Activated CD8-positive, alpha-beta memory T cell treated with anti-CD3 and anti-CD28 coated beads for 36 hours (primary cell): Measurements from ENCODE around the gene TRIM6. TPM values are rescaled to one million over a fixed set of nuclear protein-coding genes. Genes with fewer than 3 reads are reported as not detected.
"Not testable (repeated sequence)": the region's sequence is repeated elsewhere in the genome, so short reads cannot be mapped to it uniquely, and the experiment has no call there.

Source experiments
- CTCF ChIA-PET: fragments of 350-600 bp; sonication (Branson Sonifier 250); formaldehyde crosslinking; loops from one replicate; lab custom pipeline; 2021; ENCODE audit warnings: antibody characterized with exemption; lab: Charles Lee
- POLR2A ChIA-PET: fragments of 350-600 bp; sonication (Branson Sonifier 250); formaldehyde crosslinking; loops from one replicate; lab custom pipeline; 2021; ENCODE audit warnings: antibody characterized with exemption; lab: Charles Lee
- total RNA-seq, 2 experiments: library from RNA; stranded (reverse); gene quantifications; one replicate each; pipeline ENCODE4 v1.2.3, GENCODE V29; 2021

Gene TRIM6, protein sequence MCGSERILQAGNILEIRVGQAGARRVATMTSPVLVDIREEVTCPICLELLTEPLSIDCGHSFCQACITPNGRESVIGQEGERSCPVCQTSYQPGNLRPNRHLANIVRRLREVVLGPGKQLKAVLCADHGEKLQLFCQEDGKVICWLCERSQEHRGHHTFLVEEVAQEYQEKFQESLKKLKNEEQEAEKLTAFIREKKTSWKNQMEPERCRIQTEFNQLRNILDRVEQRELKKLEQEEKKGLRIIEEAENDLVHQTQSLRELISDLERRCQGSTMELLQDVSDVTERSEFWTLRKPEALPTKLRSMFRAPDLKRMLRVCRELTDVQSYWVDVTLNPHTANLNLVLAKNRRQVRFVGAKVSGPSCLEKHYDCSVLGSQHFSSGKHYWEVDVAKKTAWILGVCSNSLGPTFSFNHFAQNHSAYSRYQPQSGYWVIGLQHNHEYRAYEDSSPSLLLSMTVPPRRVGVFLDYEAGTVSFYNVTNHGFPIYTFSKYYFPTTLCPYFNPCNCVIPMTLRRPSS
- total RNA-seq, result under 1 TPM; 0.23 to 0.44 TPM

DNA sequence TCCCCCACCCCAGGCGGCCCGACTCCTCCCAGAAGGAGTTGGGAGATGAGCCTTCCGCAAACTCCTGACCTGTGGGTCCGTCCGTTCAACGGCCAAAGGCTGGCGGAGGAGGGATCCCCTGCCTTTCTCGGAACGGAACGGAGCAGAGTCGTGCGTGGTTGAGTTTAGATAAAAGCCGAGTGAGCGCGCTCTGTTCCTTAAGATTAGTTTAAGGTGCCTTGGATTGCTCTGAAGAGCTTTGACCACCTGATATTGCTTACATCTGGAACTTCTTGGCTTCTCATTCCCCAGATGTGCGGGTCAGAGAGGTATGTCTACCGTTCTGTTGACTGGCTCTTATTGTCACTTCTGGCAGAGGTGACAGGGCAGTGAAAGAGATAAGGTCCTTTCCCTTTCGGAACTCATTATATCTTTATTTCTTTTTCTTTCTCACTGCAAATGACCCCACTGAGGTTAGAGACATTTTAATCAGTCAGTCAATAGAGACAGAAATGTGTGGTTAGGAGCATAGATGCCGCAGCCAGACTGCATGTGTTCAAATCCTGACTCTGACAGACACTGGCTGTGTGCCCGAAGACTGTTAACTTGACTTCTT is at the start of gene TRIM6:
TSS of gene TRIM6 (plus strand) at position 31 of the 595 bp plus-strand sequence. CDS start at position 292, 261 bp downstream.
- ChIA-PET CTCF (no interaction called here), POLR2A (no interaction called here)

DNA sequence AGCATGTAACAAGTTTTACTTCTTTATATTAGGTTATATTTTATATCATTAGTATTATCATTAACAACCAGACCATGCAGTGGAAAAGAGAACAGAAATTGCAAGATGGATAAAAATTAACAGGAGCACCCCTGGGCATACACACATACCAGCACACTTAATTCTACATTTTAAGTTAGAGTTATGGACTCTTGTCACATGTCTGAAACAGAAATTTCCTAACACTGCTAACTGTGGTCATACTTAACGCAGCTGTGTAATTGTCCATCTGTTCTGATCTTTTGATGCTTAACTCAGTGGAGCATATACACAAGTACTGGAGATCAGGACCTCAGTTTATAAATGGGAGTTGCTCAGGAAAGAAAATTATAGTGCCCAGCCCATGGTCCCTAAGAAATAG is 48.5 kb upstream of the TRIM6 start:
- POLR2A ChIA-PET, result no interaction called here
- CTCF ChIA-PET, result interaction anchor here (0.6 kb wide), 1 partner anchor 551 kb away, joined by 3 read pairs; no protein-coding TSS in a partner anchor

DNA sequence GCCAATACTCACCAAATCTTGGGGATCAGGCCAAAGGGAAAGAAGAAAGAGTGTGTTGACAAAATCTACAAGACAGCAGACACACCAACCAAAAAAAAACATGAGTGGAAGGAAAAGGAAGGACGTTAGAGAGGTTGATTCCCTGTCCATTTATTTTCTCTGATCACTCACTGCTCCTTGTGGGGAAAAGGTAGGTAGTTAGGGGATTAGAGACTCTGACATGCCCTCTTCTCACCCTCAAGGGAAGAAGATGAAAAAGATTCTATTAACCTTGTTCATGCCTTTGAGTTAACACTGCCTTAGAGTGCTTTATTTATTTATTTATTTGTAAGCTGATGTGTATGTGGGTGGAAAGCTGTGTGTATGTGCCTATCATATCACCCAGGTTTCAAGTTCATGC is 48.0 kb upstream of the TRIM6 start, which contains the start of gene OR52H1:
TSS of gene OR52H1 (minus strand) at position 101 of the 400 bp plus-strand sequence. CDS start 3,035 bp downstream, outside the sequence.
- ChIA-PET CTCF (interaction anchor here (0.6 kb wide), 1 partner anchor 552 kb away, joined by 3 read pairs; no protein-coding TSS in a partner anchor), POLR2A (no interaction called here)

DNA sequence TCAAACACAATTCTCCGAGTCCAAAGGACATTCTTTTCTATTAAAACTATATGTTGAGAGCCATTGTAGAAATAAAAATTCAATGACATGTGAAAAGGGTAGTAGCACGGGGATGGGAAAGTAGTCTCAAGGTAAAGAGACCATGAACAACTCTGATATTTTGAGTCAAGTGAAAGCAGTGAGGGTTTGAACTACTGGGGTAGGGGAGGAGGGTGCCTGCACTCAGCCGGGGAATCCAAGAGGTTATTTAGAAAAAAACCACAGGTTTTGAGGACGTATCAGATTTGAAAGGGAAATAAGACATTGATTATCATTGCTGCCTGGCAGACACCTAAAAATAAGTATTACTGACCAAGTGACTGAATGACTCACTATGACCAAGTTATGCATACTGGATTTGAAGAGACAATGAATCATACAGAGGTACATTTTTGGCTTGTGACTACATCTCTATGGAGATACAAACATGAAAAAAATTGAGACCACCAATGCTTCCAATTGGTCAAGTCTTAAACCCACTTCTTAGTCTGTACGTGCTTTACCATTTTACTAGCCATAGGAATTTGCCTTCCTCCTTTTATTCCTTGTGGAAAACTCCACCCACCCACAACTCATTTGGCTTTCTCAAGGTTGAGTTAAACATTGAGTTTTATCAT is 45.9 kb upstream of the TRIM6 start:
- ChIA-PET POLR2A (no interaction called here), CTCF (no interaction called here)

DNA sequence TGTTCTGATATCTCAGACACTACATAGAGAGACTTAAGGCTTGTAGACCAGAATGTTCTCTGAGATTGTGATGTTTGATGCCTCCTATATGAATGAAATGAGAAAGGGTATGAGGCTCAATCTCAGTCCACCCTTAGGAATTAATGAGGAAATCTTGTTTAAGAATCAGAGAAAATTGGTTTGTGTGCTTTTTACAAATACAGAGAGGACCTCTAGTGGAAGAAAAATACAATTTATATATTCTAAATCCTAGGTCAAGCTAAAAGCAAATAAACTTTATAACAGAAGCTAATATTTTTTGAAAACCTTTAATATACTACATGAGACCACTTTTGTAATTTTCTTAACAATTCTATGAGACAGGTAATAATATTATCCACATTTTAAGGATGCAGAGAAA is 43.1 kb upstream of the TRIM6 start:
- CTCF ChIA-PET, result no interaction called here
- POLR2A ChIA-PET, result no interaction called here

DNA sequence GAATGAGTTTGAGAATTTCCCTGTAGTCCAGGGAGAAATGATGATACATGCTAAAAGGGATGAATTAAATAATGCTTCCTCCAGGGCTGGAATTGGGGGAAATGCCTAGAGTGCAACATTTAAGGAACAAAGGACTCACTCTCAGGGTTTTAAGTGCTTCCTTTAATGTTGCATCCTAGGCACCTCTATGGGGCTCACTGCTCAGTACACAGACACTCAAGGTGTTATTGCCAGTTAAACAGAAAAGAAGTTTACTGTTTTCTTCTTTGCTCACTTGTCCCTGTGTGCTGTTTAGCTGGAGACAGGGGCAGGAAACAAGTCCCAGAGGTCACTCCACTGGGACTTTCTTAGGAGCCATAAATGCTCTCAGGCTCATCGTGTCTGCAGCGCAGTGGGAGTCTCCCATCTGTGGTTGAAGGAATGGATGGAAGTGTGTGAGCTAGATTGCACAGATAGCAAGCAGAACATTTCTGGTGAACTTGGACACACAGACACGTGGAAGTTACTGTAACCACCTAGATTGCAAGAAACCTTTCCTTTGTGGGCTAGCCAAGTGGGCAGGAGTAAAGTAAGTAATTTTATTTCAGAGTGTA is 39.7 kb upstream of the TRIM6 start:
- POLR2A ChIA-PET, result no interaction called here
- CTCF ChIA-PET, result no interaction called here

DNA sequence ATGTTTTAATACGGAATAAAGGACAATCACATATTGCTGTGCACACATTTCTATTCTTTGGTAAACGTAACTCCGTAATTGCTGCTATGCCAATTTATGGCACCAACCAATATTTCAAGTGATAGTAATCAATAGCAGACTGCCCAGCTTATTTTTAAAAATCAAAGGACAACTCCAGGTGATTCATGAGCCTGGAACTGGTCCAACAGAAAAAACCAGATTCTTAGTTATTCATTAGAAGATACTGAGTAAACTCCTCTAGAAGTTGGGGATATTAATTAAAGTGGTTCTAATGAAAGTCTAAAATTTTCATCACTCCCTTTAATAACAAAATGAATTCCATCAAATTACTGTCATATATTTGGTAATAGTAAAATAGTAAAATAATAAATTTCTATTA is 38.7 kb upstream of the TRIM6 start:
- ChIA-PET POLR2A (no interaction called here), CTCF (no interaction called here)

DNA sequence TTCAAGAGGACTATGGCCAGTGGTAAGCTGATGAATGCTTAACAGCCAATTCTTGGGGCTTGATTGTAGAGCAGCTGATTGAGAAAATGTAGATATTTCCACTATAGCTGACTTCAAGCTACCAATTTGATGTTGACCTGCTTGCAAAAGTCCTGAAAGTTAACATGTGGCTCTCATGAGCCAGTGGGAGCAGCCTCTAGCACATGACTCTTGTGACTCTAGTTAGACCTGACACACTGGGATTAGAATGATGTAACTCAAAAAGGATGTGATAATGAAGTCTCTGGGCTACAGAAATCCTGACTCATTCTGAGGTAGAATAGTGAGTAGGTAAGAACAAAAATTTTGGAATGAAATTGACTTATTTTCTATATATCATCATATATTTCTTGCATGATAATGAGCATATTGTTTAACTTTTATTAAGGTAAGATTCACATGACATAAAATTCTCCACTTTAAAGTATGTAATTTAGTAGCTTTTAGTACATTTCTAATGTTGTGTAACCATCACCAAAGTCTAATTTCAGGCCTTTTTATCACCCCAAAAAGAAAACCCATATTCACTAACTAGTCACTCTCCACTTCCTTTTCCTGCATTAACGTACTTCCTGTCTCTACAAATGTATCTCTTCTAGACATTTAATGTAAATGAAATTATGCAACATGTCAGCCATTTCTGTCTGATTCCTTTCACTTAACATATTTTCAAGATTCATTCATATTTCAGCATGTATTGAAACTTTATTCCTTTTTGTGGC is 32.0 kb upstream of the TRIM6 start:
- ChIA-PET CTCF (no interaction called here), POLR2A (no interaction called here)

DNA sequence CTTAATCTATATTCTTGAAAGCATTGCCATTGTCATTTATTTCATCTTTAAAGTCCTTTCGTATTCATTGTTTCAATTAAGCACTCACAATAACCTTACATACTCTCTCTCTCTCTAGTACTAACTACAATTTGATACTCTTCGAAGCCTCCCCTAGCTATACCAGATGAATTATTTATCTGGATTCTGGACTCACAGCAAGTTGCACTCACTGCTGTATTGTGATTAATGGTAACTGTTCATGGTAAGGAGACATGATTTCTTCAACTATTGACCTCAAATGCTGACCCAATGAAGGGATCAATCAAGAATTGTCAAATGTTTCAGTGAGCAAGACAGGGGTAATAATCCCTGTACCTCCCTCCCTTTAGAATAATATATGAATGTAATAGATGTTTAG is 21.8 kb upstream of the TRIM6 start:
- POLR2A ChIA-PET, result no interaction called here
- CTCF ChIA-PET, result no interaction called here

DNA sequence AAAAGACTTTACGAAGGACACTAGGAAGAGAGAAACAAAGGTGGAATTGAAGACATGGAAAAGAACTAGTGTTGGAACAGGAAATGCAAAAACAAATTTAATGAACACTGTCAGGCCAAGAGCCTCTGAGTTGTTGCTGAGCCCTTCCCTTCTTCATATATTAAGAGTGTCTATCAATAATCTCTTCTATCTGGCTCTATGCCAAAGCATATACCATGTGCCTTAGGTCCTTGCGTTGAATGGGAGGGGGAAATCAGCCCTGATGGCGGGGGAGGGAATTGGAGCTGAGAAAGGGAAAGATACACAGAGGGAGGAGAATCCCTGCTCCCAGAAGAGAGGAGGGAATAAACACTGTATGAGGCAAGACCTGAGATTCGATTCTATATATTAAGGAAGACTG is 21.3 kb upstream of the TRIM6 start:
- ChIA-PET CTCF (no interaction called here), POLR2A (no interaction called here)

DNA sequence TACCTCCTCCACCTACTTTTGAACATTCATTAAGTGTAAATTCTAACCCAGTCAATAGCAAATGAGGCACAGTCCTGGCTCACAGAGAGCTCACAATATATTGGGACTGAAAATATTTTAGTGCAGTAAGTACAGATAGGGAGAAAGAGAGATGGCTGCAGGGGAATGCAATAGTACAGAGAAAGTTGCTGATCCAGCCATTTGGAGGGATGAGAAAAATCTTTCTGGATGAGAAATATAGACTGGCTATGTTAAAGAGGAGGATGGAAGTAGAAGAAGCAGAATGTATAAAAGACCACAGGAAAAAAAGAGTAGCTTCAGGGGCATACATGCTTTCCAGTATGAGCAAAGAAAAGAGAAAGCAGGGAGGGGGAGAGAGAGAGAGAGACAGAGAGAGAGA is 19.3 kb upstream of the TRIM6 start:
- CTCF ChIA-PET, result no interaction called here
- POLR2A ChIA-PET, result no interaction called here

DNA sequence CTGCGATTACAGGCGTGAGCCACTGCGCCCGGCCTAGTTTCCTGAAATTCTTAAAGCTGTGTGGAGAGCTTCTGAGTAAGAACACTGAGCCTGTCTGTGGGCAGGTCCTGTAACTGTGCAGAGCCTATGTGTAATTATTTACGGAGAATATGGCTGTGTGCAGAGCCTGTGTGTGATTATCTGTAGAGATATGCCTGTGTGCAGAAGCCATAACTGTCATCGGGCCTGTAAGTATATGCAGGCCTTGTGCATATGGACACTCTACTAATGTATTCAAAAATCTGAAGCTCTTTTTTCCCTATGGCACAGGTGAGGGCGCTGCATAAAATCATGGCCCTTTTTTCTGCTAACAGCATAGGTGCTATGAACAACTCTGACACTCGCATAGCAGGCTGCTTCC is 15.9 kb upstream of the TRIM6 start, which contains the start of gene OR52B6:
TSS of gene OR52B6 (plus strand) at position 301 of the 400 bp plus-strand sequence. CDS start at position 301, 0 bp downstream.
- CTCF ChIA-PET, result no interaction called here

DNA sequence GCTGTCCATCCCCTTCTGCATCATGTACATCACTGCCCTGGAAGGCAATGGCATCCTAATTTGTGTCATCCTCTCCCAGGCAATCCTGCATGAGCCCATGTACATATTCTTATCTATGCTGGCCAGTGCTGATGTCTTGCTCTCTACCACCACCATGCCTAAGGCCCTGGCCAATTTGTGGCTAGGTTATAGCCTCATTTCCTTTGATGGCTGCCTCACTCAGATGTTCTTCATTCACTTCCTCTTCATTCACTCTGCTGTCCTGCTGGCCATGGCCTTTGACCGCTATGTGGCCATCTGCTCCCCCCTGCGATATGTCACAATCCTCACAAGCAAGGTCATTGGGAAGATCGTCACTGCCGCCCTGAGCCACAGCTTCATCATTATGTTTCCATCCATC is 15.4 kb upstream of the TRIM6 start:
- ChIA-PET CTCF (no interaction called here), POLR2A (no interaction called here)

More for the DNA sequence above, 15.9 kb upstream of the TRIM6 start, which contains the start of gene OR52B6:
- POLR2A ChIA-PET, result no interaction called here

DNA sequence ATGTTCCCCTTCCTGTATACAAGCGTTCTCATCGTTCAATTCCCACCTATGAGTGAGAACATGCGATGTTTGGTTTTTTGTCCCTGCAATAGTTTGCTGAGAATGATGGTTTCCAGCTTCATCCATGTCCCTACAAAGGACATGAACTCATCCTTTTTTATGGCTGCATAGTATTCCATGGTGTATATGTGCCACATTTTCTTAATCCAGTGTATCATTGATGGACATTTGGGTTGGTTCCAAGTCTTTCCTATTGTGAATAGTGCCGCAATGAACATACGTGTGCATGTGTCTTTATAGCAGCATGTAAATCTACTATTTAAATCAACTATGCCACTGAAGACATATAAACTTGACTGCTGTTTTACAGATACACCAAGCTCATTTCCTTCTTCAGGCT is 12.0 kb upstream of the TRIM6 start:
- POLR2A ChIA-PET, result not testable (repeated sequence)
- CTCF ChIA-PET, result interaction anchor here (0.6 kb wide), 1 partner anchor 811 kb away, joined by 4 read pairs; no protein-coding TSS in a partner anchor

DNA sequence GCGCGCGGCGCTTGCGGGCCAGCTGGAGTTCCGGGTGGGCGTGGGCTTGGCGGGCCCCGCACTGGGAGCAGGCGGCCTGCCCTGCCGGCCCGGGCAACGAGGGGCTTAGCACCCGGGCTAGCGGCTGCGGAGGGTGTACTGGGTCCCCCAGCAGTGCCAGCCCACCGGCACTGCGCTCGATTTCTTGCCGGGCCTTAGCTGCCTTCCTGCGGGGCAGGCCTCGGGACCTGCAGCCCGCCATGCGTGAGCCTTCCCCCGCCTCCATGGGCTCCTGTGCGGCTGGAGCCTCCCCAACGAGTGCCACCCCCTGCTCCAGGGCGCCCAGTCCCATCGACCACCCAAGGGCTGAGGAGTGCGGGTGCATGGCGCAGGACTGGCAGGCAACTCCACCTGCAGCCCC is 6.5 kb upstream of the TRIM6 start:
- CTCF ChIA-PET, POLR2A ChIA-PET: not testable (repeated sequence)

DNA sequence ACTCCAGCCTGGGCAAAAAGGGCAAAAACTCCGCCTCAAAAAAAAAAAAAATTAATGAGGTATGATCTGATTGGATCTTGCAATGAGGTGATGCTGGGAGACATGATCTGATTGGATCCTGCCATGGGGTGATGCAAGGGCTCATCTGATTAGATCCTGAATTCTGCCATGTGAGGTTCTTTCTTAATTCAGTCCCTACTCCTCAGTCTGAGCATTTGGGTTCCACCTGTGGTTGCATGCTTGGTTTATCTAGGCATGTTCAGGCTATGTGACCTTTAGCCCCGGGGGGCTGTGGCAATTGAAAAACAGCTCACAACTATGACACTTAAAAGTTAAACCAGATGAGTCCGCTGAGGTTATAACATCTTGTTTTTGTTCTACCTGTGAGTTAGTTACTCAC is 4.8 kb upstream of the TRIM6 start:
- CTCF ChIA-PET, result interaction anchor here (1.5 kb wide), 1 partner anchor 8 kb away, joined by 3 read pairs; no protein-coding TSS in a partner anchor
- POLR2A ChIA-PET, result interaction anchor here (0.7 kb wide), 1 partner anchor 12 kb away, joined by 3 read pairs; no protein-coding TSS in a partner anchor

DNA sequence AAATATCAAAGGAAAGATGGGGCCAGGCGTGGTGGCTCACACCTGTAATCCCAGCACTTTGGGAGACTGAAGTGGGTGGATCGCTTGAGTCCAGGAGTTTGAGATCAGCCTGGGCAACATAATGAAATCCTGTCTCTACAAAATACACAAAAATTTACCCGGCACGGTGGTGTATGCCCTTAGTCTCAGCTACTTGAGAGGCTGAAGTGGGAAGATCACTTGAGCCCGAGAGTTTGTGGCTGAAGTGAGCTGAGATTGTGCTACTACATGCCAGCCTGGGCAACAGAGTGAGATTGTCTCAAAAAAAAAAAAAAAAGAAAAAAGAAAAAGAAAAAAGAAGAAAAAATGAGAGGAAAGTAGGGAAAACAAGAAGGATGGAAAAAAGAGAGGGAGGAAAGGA is 3.8 kb upstream of the TRIM6 start:
- ChIA-PET CTCF (interaction anchor here (1.5 kb wide), 1 partner anchor 9 kb away, joined by 3 read pairs; no protein-coding TSS in a partner anchor), POLR2A (no interaction called here)

DNA sequence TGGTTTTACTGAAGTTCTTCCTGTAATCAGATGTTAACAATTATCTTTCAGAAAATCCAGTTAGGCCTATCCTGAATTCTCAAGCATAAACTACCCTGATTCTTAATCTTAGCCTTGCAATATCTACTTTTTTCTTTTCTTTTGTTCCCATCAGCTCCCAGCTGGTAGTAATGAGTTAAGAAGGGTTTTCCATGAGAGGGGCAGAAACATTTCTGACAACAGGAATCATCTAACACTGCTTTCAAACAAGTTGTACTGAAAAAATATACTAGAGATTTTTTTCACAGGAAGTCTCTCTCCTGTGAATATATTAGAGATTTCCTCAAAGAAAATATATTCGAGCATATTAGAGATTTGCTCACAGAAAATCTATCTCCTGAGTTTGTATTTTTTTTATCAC is 3.3 kb upstream of the TRIM6 start:
- ChIA-PET POLR2A (no interaction called here), CTCF (interaction anchor here (1.5 kb wide), 1 partner anchor 10 kb away, joined by 3 read pairs; no protein-coding TSS in a partner anchor)

DNA sequence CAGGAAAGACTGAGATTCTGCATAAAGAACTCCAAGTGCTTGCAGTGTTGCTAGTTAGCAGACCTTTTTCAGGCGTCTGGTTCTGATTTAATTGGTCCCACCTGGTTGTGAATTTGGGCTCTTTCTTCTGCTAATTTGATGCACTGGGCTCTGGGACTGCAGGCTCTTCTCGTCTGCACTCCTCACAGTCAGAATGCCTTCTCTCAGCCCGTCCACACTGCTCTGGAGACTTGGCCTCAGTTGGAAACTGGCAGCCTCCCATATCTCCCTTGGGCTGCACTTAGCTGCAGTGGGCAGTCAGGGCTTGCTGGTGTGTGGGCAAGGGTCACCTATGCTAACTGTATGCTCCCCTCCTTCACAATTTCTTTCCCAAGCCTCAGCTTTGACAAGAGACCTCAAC is 1.5 kb downstream of the TRIM6 start:
- POLR2A ChIA-PET, result no interaction called here
- CTCF ChIA-PET, result no interaction called here
